ENCODE data around the gene UQCRC1. TPM values are rescaled to one million over a fixed set of nuclear protein-coding genes. Genes with fewer than 3 reads are reported as not detected.
"Not testable (repeated sequence)": the region's sequence is repeated elsewhere in the genome, so short reads cannot be mapped to it uniquely, and the experiment has no call there.

The UQCRC1 gene
- total and polyA plus RNA-seq, 2 donors: 82.4 to 282 TPM

GRCh38 chr3:48556796-48557626 is 52.4 kb downstream of the UQCRC1 start, which contains the start of gene PFKFB4:
TSS of gene PFKFB4 (minus strand) at chr3:48556803. CDS start at chr3:48556777, 26 bp downstream.
- Histone ChIP-seq H3K36me3 (ENCODE audit: insufficient read depth) (no peaks in the 10 kb centered on the region), H3K27ac (ENCODE audit: low read depth) (no peak within 1 kb of the TSS), H3K4me1 (ENCODE audit: insufficient read depth) (no peaks in the 10 kb centered on the region), H3K4me3 (ENCODE audit: low read depth, low read length) (peak within 1 kb of the TSS; percentile 47)
- WGBS: under 1% methylated on average over 53 of the region's 53 CpGs
- peak; percentile 99 for DNase-seq (ENCODE audit: extremely low spot score)

- Histone ChIP-seq H3K27ac (ENCODE audit: low read depth) (no peak overlapping the region), H3K4me1 (ENCODE audit: insufficient read depth) (no peaks in the 10 kb centered on the region), H3K4me3 (ENCODE audit: low read depth, low read length) (peak overlapping the region; percentile 47), H3K36me3 (ENCODE audit: insufficient read depth) (no peaks in the 10 kb centered on the region)
- DNase-seq (ENCODE audit: extremely low spot score): no peak
- 17% methylated on average over 29 of the region's 29 CpGs for WGBS
Measured at GRCh38 chr3:48555949-48556795, 53.3 kb downstream of the UQCRC1 start.

GRCh38 chr3:48555231-48555948 is 54.1 kb downstream of the UQCRC1 start:
- Histone ChIP-seq H3K36me3 (ENCODE audit: insufficient read depth) (no peaks in the 10 kb centered on the region), H3K27ac (ENCODE audit: low read depth) (no peak overlapping the region), H3K4me3 (ENCODE audit: low read depth, low read length) (no peak overlapping the region), H3K4me1 (ENCODE audit: insufficient read depth) (no peaks in the 10 kb centered on the region)
- WGBS: 75% methylated on average over 10 of the region's 10 CpGs
- no peak for DNase-seq (ENCODE audit: extremely low spot score)

- H3K36me3 ChIP-seq (ENCODE audit: insufficient read depth): no peaks in the 10 kb centered on the region
- H3K4me3 ChIP-seq (ENCODE audit: low read depth, low read length): no peak overlapping the region
- H3K27ac ChIP-seq (ENCODE audit: low read depth): no peak overlapping the region
- WGBS: 93% methylated on average over 14 of the region's 14 CpGs
- DNase-seq (ENCODE audit: extremely low spot score): no peak
- no peaks in the 10 kb centered on the region for H3K4me1 ChIP-seq (ENCODE audit: insufficient read depth)
Measured at GRCh38 chr3:48553886-48554845, 55.3 kb downstream of the UQCRC1 start.

- H3K4me3 ChIP-seq (ENCODE audit: low read depth, low read length): no peak overlapping the region
- no peak overlapping the region for H3K27ac ChIP-seq (ENCODE audit: low read depth)
- H3K4me1 ChIP-seq (ENCODE audit: insufficient read depth): no peaks in the 10 kb centered on the region
- no peak for DNase-seq (ENCODE audit: extremely low spot score)
- WGBS: 92% methylated on average over 5 of the region's 5 CpGs
- no peaks in the 10 kb centered on the region for H3K36me3 ChIP-seq (ENCODE audit: insufficient read depth)
Measured at GRCh38 chr3:48553361-48553760, 56.1 kb downstream of the UQCRC1 start.

GRCh38 chr3:48552111-48552951 is 57.1 kb downstream of the UQCRC1 start:
- Histone ChIP-seq H3K4me1 (ENCODE audit: insufficient read depth) (no peaks in the 10 kb centered on the region), H3K4me3 (ENCODE audit: low read depth, low read length) (no peak overlapping the region), H3K36me3 (ENCODE audit: insufficient read depth) (no peaks in the 10 kb centered on the region), H3K27ac (ENCODE audit: low read depth) (no peak overlapping the region)
- WGBS: 83% methylated on average over 14 of the region's 14 CpGs
- DNase-seq (ENCODE audit: extremely low spot score): no peak

- 93% methylated on average over 7 of the region's 7 CpGs for WGBS
- H3K36me3 ChIP-seq (ENCODE audit: insufficient read depth); H3K4me3 ChIP-seq (ENCODE audit: low read depth, low read length); H3K4me1 ChIP-seq (ENCODE audit: insufficient read depth); H3K27ac ChIP-seq (ENCODE audit: low read depth); DNase-seq (ENCODE audit: extremely low spot score): not testable (repeated sequence)
Measured at GRCh38 chr3:48551651-48552050, 57.8 kb downstream of the UQCRC1 start.

Small RNA genes within 50 kb of the gene (small RNA-seq; reads per million reads assigned to genes)
- not detected for gene MIR6823

Other genes starting within 250 kb of the UQCRC1 start
- gene FBXW12, start 237.4 kb downstream of the UQCRC1 start, total RNA-seq: 0.32 TPM
- gene FBXW12, start 237.4 kb downstream of the UQCRC1 start, polyA plus RNA-seq: not detected
- 22.7 TPM for gene PLXNB1, start 179.6 kb downstream of the UQCRC1 start, total RNA-seq
- 65.7 TPM for gene PLXNB1, start 179.6 kb downstream of the UQCRC1 start, polyA plus RNA-seq
- gene CCDC51, start 169.5 kb downstream of the UQCRC1 start, total RNA-seq: 6.0 TPM
- 17.6 TPM for gene CCDC51, start 169.5 kb downstream of the UQCRC1 start, polyA plus RNA-seq
- gene TMA7, start 169.4 kb downstream of the UQCRC1 start, total RNA-seq: 127 TPM
- 262 TPM for gene TMA7, start 169.4 kb downstream of the UQCRC1 start, polyA plus RNA-seq
- 4.7 TPM for gene ATRIP, start 162.9 kb downstream of the UQCRC1 start, total RNA-seq
- gene ATRIP, start 162.9 kb downstream of the UQCRC1 start, polyA plus RNA-seq: 6.6 TPM
- gene SHISA5, start 105.5 kb downstream of the UQCRC1 start, total RNA-seq: 62.5 TPM
- 209 TPM for gene SHISA5, start 105.5 kb downstream of the UQCRC1 start, polyA plus RNA-seq
- gene PFKFB4, start 52.8 kb downstream of the UQCRC1 start, total RNA-seq: 4.7 TPM
- gene PFKFB4, start 52.8 kb downstream of the UQCRC1 start, polyA plus RNA-seq: 2.4 TPM
- gene UCN2, start 45.9 kb downstream of the UQCRC1 start, total RNA-seq: 0.69 TPM
- gene UCN2, start 45.9 kb downstream of the UQCRC1 start, polyA plus RNA-seq: 0.81 TPM
- 20.0 TPM for gene COL7A1, start 14.3 kb downstream of the UQCRC1 start, total RNA-seq
- 19.7 TPM for gene COL7A1, start 14.3 kb downstream of the UQCRC1 start, polyA plus RNA-seq
- gene TMEM89, start 12.1 kb upstream of the UQCRC1 start, total RNA-seq: not detected
- not detected for gene TMEM89, start 12.1 kb upstream of the UQCRC1 start, polyA plus RNA-seq
- gene SLC26A6, start 25.8 kb upstream of the UQCRC1 start, total RNA-seq: 8.0 TPM
- 12.9 TPM for gene SLC26A6, start 25.8 kb upstream of the UQCRC1 start, polyA plus RNA-seq
- 0.79 TPM for gene CELSR3, start 53.2 kb upstream of the UQCRC1 start, total RNA-seq
- gene CELSR3, start 53.2 kb upstream of the UQCRC1 start, polyA plus RNA-seq: 0.48 TPM
- gene NCKIPSD, start 76.3 kb upstream of the UQCRC1 start, total RNA-seq: 8.6 TPM
- 18.1 TPM for gene NCKIPSD, start 76.3 kb upstream of the UQCRC1 start, polyA plus RNA-seq
- gene IP6K2, start 107.6 kb upstream of the UQCRC1 start, total RNA-seq: 75.7 TPM
- 83.2 TPM for gene IP6K2, start 107.6 kb upstream of the UQCRC1 start, polyA plus RNA-seq
- gene PRKAR2A, start 238.2 kb upstream of the UQCRC1 start, total RNA-seq: 20.5 TPM
- gene PRKAR2A, start 238.2 kb upstream of the UQCRC1 start, polyA plus RNA-seq: 23.0 TPM

Measured in urinary bladder (tissue), 4 donors.